Type B pancreatic cell (in vitro differentiated cells): Measurements from ENCODE around the gene STK36. TPM values are rescaled to one million over a fixed set of nuclear protein-coding genes. Genes with fewer than 3 reads are reported as not detected.

ENCODE experiments used
- DNase-seq: peaks from one replicate; pipeline ENCODE4 v3.0.0; 2021; ENCODE audit warnings: mixed read lengths; ENCODE audit not compliant: unreplicated experiment; ENCODE audit errors: extremely low spot score
- H3K27ac Mint-ChIP-seq: 2 replicates; pipeline ENCODE4 v1.8.0; 2021; ENCODE audit warnings: mild to moderate bottlenecking, mixed read lengths
- H3K27me3 Mint-ChIP-seq: 2 replicates; pipeline ENCODE4 v1.8.0; 2021; ENCODE audit warnings: mixed read lengths
- H3K36me3 Mint-ChIP-seq: 2 replicates; pipeline ENCODE4 v1.8.0; 2021; ENCODE audit warnings: mixed read lengths
- H3K4me1 Mint-ChIP-seq: one replicate; pipeline ENCODE4 v1.8.0; 2021; ENCODE audit warnings: mixed read lengths; ENCODE audit not compliant: unreplicated experiment
- H3K4me3 Mint-ChIP-seq: 2 replicates; pipeline ENCODE4 v1.8.0; 2021; ENCODE audit warnings: mild to moderate bottlenecking, mixed read lengths
- H3K9me3 Mint-ChIP-seq: 2 replicates; pipeline ENCODE4 v1.8.0; 2021; ENCODE audit warnings: mixed read lengths
- CTCF ChIP-seq: fragments of 200-600 bp; sonication (generic); conservative IDR thresholded peaks from 2 replicates; pipeline ENCODE4 v1.5.0; 2021; ENCODE audit warnings: antibody characterized with exemption, mild to moderate bottlenecking
- total RNA-seq: library from RNA; stranded (reverse); gene quantifications from 2 replicates; pipeline ENCODE4 v1.2.1, GENCODE V29; 2021; ENCODE audit warnings: low replicate concordance

The STK36 gene
- total RNA-seq, 1 donor from 2014 or later, result 102 TPM

DNA sequence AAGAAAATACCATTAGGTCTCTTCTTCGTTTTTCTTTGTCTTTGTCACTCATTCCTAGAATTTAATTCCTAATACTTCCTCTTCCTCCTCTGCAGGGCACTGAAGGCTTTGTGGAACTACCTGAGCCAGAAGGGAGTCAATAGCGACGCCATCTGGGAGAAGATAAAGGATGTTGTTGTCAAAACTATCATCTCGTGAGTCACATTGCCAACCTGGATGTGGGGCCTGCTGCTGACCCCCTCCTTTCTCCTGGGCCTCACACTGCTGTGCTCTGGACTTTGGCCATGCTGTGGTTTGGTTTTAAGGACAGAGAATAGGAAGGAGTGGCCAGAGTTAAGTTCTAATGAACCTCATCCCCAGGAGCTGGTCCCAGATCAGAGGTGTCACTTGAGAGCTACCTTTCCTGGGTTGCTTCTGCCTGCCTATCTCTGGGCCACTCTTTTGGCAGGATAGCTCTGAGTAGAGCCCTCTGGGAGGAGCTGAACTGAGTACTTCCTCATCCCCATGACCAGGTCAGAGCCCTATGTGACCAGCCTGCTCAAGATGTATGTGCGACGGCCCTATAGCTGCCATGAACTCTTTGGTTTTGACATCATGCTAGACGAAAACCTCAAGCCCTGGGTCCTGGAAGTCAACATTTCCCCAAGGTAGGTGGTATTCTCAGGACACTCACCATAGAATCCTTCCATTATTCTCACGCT is 77.0 kb downstream of the STK36 start:
- DNase-seq, result no peak
- no peak for TF ChIP-seq CTCF
- Mint-ChIP-seq H3K4me1 (peaks cover 8% of the 10 kb centered on the region), H3K9me3 (no peaks in the 10 kb centered on the region), H3K4me3 (no peak overlapping the region), H3K27ac (no peak overlapping the region), H3K36me3 (peaks cover 49% of the 10 kb centered on the region), H3K27me3 (no peaks in the 10 kb centered on the region)

Other genes with a start within 250 kb of the STK36 start
- gene USP37, start 103.7 kb upstream of the STK36 start, total RNA-seq, result 16.5 and 22.9 TPM in 2 replicates
- gene CNOT9, start 103.2 kb upstream of the STK36 start, total RNA-seq, result 42.9 and 59.4 TPM in 2 replicates
- gene PLCD4, start 64.2 kb upstream of the STK36 start, total RNA-seq, result 0.40 and 1.4 TPM in 2 replicates
- gene ZNF142, start 12.5 kb upstream of the STK36 start, total RNA-seq, result 35.0 and 38.3 TPM in 2 replicates
- gene BCS1L, start 12.4 kb upstream of the STK36 start, total RNA-seq, result 46.0 and 64.2 TPM in 2 replicates
- 22.8 and 30.5 TPM in 2 replicates for gene RNF25, start 84 bp upstream of the STK36 start, total RNA-seq
- 59.2 and 79.8 TPM in 2 replicates for gene TTLL4, start 38.7 kb downstream of the STK36 start, total RNA-seq
- 6.5 and 6.9 TPM in 2 replicates for gene CYP27A1, start 110.1 kb downstream of the STK36 start, total RNA-seq
- gene PRKAG3, start 159.7 kb downstream of the STK36 start, total RNA-seq, result not detected in 2 replicates
- 24.7 and 123 TPM in 2 replicates for gene WNT6, start 187.7 kb downstream of the STK36 start, total RNA-seq
- gene WNT10A, start 208.8 kb downstream of the STK36 start, total RNA-seq, result 5.5 and 31.8 TPM in 2 replicates